Transverse colon (tissue), 4 donors: ENCODE data around the gene TAF11L10. TPM values are rescaled to one million over a fixed set of nuclear protein-coding genes. Genes with fewer than 3 reads are reported as not detected.

ENCODE experiments used
- small RNA-seq, 4 donors: library from RNA; depleted of rRNA; stranded (forward); fragments of <200 nt; gene quantifications; one replicate each; pipeline ENCODE3, GENCODE V24; 2016
- total RNA-seq, 4 donors: library from RNA; depleted of rRNA; stranded (reverse); fragments of >200 nt; gene quantifications; one replicate each; pipeline ENCODE4 v1.1.0, GENCODE V29; 2016

TAF11L10 gene
- total RNA-seq, 4 donors from 2014 or later: not detected

Small RNA genes lying within 50 kb of the gene (small RNA-seq; reads per million reads assigned to genes)
- 0 reads per million in 4 donors for gene AC233724.1
- 0 reads per million in 4 donors for gene AC233724.3
- 0 reads per million in 4 donors for gene AC233724.4
- gene AC233724.6: 0 reads per million in 4 donors
- gene AC233724.7: 0 reads per million in 4 donors

Other genes starting within 250 kb of the TAF11L10 start
- gene TAF11L2, start 99.6 kb downstream of the TAF11L10 start, total RNA-seq: not detected
- not detected for gene TAF11L3, start 79.5 kb downstream of the TAF11L10 start, total RNA-seq
- gene TAF11L4, start 76.0 kb downstream of the TAF11L10 start, total RNA-seq: not detected
- not detected for gene TAF11L5, start 72.6 kb downstream of the TAF11L10 start, total RNA-seq
- not detected for gene TAF11L6, start 69.2 kb downstream of the TAF11L10 start, total RNA-seq
- not detected for gene TAF11L7, start 12.1 kb downstream of the TAF11L10 start, total RNA-seq
- gene TAF11L8, start 6.9 kb downstream of the TAF11L10 start, total RNA-seq: not detected
- not detected for gene TAF11L9, start 3.4 kb downstream of the TAF11L10 start, total RNA-seq
- gene TAF11L11, start 6.4 kb upstream of the TAF11L10 start, total RNA-seq: not detected
- gene TAF11L12, start 12.6 kb upstream of the TAF11L10 start, total RNA-seq: not detected
- not detected for gene TAF11L13, start 34.3 kb upstream of the TAF11L10 start, total RNA-seq
- not detected for gene TAF11L14, start 36.6 kb upstream of the TAF11L10 start, total RNA-seq